Right lobe of liver (tissue), 4 donors: ENCODE data around the gene SST.

Experiments
- CTCF ChIP-seq, 4 donors: fragments of 200-600 bp in 3 of 4; fragments of 450-650 bp in 1 of 4; IDR thresholded peaks; one replicate each; pipeline versions ENCODE4 v1.5.1 to v1.8.0; 2016 to 2022; ENCODE audit warnings: antibody characterized with exemption in 4 of 4, mild to moderate bottlenecking in 2 of 4
- POLR2A ChIP-seq: fragments of 450-650 bp; IDR thresholded peaks from one replicate; pipeline ENCODE4 v1.6.1; 2017; ENCODE audit warnings: antibody characterized with exemption, mild to moderate bottlenecking
- donor health status: DM: no; HTN: no; CAD: no.
- donor health status: DM: no; HTN: no; CAD: no.
- donor health status: DM: no; HTN: yes; CAD: no.

- TF ChIP-seq CTCF (IDR thresholded peaks at IDR 0.05) (no peak), POLR2A (no peak)
Observed at GRCh38 chr3:187685948-187686347, 15.8 kb upstream of the SST start.
